GM18526 (cell line): ENCODE data around the gene KSR2.

Source experiments
- POLR2A ChIP-seq: IDR thresholded peaks from 3 replicates; pipeline ENCODE4 v1.6.1; 2011; ENCODE audit not compliant: insufficient read length; ENCODE audit errors: extremely low read depth

KSR2 gene

DNA sequence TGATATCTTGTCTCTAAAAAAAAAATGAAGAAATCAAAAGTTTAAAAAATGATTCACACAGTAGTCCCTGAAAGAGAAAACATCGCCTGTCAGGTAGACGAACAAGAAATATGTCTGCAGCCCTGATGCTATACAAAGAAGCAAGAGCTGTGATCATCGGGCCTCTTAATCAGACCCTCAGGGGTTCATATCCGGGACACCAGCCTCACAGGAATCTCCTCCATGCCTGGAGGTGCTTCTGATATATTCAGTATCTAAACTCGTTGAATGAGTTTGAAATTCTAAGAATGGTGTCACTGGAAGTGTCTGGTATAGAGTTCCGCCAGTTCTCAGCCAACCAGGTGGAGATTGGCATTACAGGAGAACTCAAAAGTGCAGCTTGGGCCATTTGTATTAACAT is 64.7 kb downstream of the KSR2 start:
- TF ChIP-seq POLR2A = no peak

DNA sequence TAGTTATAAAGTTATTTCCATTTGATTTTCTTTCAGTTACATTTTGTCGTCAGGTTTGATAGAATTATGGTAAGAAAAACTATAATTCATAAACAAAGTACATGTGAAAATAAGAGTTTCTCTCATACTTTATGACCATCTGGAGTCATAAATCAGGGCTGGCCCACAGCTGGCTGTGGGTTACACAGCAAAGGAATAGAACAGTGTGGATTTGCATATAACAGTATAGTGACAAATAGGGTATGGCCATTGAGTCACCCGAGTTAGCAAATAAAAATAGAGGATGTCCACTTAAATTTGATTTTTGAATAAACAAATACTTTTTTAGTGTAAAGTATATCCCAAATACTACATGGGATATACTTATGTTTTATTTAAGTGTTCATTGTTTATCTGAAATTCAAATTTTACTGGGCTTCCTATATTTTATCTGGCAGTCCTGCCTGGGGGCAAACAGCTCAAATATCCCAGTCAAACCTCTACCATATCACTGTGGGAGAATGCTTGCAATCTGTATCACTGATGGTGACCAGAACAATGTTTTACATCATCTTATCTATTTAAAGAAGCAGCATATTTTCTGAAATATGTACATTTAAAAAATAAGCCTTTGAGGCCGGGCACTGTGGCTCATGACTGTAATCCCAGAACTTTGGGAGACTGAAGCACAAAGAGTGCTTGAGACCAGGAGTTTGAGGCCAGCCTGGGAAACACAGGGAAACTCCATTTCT is 65.5 kb downstream of the KSR2 start:
- no peak for TF ChIP-seq POLR2A

DNA sequence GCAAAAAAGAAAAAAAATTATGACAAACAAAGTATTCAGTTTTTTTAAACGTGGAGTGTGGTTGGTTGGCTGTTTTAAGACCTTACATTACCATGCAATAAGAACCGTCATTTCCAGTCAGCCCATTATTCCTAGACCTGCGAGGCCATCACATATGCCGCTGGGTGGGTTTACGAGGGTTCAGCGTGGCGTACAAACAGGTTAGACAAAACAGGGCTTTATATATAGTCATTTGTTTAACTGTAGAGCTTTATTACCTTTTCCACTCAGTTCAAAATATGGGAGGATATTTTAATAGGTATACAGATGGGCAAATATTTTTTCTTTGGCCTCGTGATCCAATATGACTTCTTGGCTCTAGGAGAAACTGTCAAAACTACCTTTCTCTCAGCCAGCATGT is 67.2 kb downstream of the KSR2 start:
- no peak for TF ChIP-seq POLR2A

DNA sequence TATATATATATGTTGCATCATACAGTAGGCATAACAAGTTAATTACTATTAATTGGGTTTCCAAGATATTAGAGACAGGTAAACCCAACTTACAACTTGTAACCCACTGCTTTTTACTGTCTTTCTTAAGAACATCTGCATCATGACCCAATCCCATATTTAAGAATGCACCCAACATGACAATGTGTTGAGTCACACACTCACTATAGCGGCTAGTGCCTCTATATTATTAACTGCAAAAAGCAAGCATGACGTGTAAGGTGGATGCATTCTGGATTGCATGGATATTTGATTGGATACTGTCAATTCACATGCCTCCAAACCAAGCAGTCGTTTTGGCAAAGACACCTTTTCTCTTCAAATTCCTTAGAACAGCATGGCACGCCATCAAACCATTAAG is 68.2 kb downstream of the KSR2 start:
- TF ChIP-seq POLR2A = no peak

DNA sequence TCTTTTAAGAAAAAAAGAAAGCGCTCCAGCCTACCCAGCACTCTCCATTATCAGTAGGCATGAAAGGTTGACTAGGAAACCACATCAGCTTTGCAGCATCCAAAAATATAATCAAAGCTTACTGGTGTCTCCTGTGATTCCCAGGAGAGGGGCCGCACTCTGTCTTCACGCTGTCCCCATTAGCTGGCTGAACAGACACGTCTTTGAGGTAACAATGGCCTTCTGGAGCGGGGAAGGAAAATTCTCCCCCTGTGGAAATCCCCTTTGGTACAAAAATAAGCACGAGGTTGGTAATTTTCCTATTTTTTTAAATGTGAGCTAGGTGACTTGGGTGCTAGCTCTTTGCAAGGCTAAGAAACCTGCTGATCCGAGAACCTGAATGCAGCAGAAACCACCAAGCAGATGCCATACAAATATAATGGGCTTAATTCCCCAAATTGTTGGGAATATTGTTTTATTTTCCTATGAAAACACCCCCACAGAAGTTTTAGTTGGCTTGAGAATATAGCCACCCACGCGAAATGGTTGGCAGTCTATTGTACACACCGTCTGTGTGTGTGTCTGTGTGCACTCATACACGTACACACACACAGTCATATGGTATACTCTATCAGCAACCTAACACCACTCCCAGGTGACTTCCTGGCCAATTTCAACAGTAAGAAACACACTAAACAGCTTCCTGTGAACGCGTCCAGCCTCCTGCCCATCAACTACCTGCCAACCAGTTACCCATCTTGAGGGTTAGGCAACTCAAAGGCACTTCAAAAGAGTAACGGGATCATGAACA is 71.2 kb downstream of the KSR2 start:
- TF ChIP-seq POLR2A = no peak

DNA sequence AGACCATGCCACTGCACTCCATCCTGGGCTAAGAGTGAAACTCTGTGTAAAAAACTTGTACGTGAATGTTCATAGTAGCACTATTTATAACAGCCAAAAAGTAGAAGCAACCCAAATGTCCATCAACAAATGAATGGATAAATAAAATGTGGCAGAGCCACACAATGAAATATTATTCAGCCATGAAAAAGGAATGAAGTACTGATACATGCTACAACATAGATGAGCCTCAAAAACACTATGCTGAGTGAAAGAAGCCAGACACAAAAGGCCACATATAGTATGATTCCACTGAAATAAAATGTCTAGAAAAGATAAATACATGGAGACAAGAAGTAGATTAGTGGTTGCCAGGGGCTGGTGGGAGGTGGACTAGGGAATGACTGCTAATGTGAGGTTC is 72.8 kb downstream of the KSR2 start:
- no peak for TF ChIP-seq POLR2A

DNA sequence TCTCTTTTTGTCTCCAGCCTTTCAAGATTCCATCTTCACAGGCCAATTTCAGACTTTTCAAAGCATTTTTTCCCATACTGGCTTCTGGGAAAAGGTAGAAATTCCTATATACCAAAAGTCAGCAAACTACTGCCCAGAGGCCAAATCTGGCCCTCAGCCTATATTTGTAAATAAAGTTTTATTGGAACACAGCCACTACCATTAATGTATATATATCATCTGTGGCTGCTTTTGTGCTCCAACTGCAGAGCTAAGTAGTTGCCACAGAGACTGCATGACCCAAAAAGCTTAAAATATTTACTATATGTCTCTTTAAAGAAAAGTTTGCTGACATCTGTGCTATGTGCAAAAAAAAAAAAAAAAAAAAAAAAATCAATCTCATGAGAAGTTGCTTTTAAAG is 76.3 kb downstream of the KSR2 start:
- TF ChIP-seq POLR2A = no peak

DNA sequence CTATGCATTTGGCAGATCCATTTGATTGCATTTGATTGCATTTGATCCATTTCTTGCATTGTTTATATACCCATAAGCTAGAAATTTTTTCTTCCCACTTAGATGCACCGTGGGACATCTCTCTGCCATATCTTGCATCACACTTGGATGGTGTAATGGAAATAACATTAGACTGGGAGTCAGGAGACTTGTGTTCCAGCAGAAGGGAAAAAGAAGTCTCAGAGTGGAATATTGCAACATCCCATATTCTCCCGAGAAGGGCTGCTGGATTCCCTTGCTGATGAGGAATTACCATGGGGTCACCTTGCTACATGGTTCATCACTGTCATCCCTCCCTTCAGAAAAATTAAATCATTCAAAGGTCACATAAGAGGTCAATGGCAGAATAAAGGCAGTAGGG is 78.1 kb downstream of the KSR2 start:
- TF ChIP-seq POLR2A = no peak

DNA sequence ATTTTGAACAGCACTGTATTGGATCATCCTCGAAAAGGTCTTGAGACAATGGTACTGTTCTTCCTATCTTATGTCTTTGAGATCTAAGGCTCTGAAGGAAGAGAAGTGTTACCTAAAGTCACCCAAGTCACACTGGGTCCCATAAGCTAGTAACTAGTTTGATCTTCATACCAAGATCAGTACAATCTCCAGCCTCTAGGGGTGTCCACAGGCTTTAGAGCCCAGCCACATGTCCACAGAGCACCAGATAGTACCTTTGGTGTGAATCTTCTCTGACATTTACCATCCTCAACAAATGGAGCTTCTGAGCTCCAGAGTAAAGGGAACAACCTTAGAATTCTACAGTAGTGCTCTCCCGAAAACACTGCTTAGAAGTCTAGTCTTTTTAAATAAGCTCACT is 78.7 kb downstream of the KSR2 start:
- no peak for TF ChIP-seq POLR2A

DNA sequence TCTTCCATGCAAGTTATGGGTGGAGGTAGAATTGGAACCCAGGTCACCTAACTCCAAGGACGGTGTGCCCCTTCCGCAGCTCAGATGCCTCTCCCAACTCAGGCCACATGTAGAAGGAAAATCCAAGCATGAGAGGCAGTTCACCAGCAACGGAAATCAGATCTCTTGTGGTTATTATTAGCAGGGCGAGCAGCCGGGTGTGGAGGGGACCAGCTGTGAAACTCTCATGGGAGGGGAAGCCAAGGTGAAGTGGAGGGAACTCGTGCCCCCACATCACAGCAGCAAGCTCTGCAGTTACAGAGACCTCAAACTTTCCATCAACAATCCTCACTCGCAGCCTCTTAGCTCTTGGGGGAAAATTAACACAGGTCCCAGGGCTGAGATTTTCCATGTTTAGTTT is 79.7 kb downstream of the KSR2 start:
- TF ChIP-seq POLR2A = no peak

DNA sequence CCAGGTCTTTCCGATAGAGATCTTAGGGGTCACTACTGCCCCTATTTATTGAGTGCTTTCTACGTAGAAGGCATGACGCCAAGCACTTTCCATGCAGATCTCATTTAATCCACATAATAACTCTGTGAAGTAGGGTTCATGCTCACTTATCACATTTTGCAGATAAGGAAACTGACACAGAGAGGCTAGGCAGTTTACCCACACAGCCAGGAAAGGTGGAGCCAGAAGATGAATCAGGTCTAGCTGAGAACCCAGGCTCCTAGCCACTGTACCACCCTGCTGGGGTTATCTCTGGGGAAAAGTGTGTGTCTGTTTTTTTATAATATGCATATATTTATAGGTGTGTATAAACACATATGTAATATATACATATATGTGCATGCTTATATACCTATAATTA is 83.6 kb downstream of the KSR2 start:
- no peak for TF ChIP-seq POLR2A

DNA sequence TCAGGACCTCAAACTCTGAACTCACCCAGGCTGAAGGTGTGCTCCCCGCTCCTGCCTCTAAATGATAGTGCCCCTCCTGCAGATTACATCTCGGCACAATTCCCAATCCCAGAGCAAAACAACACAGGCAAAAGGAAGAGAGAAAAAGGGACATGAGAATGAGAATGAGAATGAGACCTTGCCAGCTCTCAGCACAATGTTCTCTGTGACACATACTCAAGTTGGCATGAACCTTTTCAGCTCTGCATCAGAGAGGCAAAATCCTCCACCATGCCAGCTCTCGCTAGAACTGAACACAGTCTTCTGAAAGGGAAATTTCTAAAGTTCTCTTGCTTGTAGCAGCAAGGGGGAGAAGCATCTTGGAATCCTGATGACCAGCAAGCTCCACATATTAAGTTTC is 84.6 kb downstream of the KSR2 start:
- no peak for TF ChIP-seq POLR2A

DNA sequence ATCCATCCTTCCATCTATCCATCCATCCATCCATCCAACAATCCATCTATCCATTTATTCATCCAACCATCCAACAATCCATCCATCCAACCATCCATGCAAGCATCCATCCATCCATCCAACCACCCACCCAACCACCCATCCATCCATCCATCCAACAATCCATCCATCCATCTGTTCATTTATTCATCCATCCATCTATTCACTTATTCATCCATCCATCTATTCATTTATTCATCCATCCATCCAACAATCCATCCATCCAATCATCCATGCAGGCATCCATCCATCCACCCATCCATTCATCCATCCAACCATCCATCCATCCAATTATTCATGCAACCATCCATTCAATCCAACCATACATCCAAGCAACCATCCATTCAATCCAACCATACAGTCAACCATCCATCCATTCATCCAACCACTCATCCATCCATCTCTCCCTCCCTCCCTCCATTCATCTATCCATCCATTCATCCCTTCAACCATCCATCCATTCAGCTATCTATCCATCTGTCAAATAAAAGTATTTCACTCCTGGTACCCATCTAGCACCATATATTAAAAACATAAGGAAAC is 86.1 kb downstream of the KSR2 start:
- no peak for TF ChIP-seq POLR2A

DNA sequence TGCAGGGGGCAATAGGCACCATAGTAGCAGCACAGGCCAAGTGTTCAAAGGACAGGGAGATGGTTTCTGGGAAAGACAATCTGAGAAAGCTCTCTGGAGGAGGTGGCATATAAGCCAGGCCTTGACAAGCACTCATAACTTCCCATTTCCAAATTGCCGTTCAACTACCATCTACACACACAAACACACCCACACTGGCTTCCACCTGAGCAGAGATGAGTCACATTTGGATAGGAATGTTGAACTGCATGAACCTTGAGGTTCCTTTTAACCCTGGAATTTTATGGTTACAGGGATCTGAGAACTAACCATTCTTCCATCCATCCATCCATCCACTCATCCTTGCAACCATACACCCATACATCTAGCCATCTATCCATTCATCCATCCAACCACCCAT is 86.6 kb downstream of the KSR2 start:
- TF ChIP-seq POLR2A = no peak

DNA sequence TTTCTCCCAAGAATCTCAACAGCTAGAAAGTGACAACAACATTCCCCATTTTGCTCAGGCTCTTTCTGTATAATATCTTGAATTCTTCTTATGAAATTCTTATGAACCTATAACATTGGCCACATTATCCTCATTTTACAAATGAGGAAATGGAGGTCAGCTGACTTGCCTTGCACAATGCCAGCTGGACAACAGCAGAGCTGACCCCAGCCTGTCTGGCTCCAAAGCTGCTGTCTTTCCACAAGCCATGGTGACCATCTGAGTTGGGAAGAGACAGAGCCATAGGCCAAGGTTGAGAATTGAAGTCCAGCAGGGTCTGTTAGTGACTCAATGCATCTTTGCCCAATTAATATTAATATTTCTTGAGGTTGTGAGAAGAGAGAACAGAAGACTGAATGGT is 87.3 kb downstream of the KSR2 start:
- no peak for TF ChIP-seq POLR2A

DNA sequence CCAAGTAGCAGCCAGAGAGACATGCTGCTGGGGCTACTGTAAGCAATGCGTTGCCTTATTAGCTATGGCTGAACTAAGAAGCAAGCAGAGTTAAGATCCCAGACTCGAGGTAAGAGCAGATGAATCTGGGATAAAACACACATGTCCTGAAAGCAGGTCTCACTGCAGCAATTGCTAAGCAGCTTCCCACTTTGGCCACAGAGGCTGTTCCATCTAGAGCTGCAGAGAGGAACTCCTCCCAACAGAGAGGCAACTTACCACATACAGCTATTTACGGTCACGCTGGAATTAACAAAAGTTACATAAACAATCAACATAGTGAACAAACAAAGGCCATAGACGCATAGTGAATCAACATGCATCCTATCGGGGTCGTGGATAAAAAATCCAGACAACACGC is 90.2 kb downstream of the KSR2 start:
- no peak for TF ChIP-seq POLR2A
